SJSA1 (cell line): ENCODE results near the gene ZSCAN21. TPM values are rescaled to one million over a fixed set of nuclear protein-coding genes. Genes with fewer than 3 reads are reported as not detected.

Experiments used
- DNase-seq, 2 experiments: peaks; one replicate each; pipeline ENCODE4 v3.0.0-alpha.2; 2015 to 2020; ENCODE audit warnings: low spot score in 2 of 2, low read depth in 1 of 2
- H3K27ac ChIP-seq: fragments of 250-450 bp; sonication (Bioruptor Pico); 2 replicates; pipeline ENCODE4 v1.5.1; 2020; ENCODE audit warnings: mild to moderate bottlenecking, moderate library complexity
- H3K27me3 ChIP-seq: fragments of 250-450 bp; sonication (Bioruptor Pico); replicated peaks from 2 replicates; pipeline ENCODE4 v1.5.1; 2020; ENCODE audit warnings: mild to moderate bottlenecking, moderate library complexity
- H3K36me3 ChIP-seq: fragments of 250-450 bp; sonication (Bioruptor Pico); 2 replicates; pipeline ENCODE4 v1.5.1; 2020; ENCODE audit warnings: mild to moderate bottlenecking
- H3K4me1 ChIP-seq: fragments of 250-450 bp; sonication (Bioruptor Pico); replicated peaks from 2 replicates; pipeline ENCODE4 v1.6.1; 2021; ENCODE audit warnings: mild to moderate bottlenecking
- H3K4me3 ChIP-seq: fragments of 250-450 bp; sonication (Bioruptor Pico); 2 replicates; pipeline ENCODE4 v1.5.1; 2020; ENCODE audit warnings: mild to moderate bottlenecking
- H3K9me3 ChIP-seq: fragments of 250-450 bp; sonication (Bioruptor Pico); replicated peaks from 2 replicates; pipeline ENCODE4 v1.5.1; 2020; ENCODE audit warnings: mild to moderate bottlenecking
- total RNA-seq: library from RNA; depleted of rRNA; stranded (reverse); fragments of >200 nt; shearing (Covaris generic); gene quantifications from 2 replicates; pipeline ENCODE4 v1.2.3, GENCODE V29; 2014

ZSCAN21 gene
- total RNA-seq, 1 experiment from 2014 or later, result 13.9 TPM

DNA sequence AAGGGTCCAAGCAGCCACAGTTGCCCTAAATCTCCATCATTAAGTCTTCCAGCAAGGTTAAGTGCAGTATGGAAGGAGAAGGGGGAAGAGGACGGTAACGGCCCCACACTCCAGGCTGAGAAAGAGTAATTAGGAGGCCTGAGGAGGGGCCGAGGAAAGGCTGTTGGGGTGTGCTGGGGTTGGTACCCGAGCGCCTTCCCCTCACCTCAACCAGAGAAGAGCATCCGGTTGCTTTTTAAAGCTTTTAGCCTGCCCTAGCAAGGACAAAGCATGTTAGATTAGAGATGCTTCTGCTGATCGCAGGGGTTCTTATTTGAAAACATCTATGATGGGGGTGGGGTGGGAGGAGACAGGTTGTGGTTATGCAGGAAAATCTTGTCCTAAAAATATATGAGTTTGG lies 9.0 kb upstream of the ZSCAN21 start:
- Histone ChIP-seq H3K36me3 (peaks cover 27% of the 10 kb centered on the region), H3K27me3 (no peaks in the 10 kb centered on the region), H3K4me3 (no peak overlapping the region), H3K9me3 (no peaks in the 10 kb centered on the region), H3K27ac (peak overlapping the region; percentile 40), H3K4me1 (peaks cover 36% of the 10 kb centered on the region)
- DNase-seq, result no peak

DNA sequence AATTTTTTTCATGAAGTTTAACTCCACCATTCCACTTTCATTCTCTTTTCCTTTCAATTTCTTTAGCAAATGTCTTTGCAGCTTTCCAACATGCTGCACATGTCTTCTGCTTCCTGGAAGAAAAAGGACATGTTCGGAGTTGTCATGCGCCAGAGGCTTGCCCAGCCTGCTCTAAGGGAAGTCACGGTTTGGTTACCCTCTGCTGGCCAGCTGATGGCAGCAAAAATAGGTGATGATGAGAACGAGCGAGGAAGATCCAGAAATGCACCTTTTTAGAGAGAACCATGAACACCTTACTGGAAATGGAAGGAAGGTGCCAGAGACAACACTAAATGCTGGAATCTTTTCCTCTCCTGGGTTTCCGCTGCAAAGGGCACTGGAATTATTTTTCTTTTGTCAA lies 4.9 kb upstream of the ZSCAN21 start:
- DNase-seq, result no peak
- H3K9me3 ChIP-seq, result no peaks in the 10 kb centered on the region
- peaks cover 31% of the 10 kb centered on the region for H3K4me1 ChIP-seq
- no peak overlapping the region for H3K4me3 ChIP-seq
- H3K27ac ChIP-seq, result no peak overlapping the region
- H3K36me3 ChIP-seq, result peaks cover 5% of the 10 kb centered on the region; the same call in 1 of the 2 replicates
- H3K27me3 ChIP-seq, result no peaks in the 10 kb centered on the region

DNA sequence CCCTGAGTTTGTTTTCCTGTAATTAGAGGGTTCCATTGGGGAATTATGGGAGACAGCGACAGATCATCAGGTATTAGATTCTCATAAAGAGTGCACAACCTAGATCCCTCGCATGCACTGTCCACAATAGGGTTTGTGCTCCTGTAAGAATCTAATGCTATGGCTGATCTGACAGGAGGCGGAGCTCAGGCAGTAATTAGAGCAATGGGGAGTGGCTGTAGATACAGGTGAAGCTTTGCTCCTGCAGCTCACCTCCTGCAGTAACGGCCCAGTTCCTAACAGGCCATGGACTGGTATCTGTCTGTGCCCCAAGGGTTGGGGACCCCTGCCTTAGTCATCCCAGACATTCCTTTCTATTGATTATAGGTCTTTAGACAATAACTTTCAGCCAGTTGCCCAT lies 894 bp upstream of the ZSCAN21 start:
- Histone ChIP-seq H3K27me3 (no peaks in the 10 kb centered on the region), H3K4me3 (no peak overlapping the region), H3K9me3 (no peaks in the 10 kb centered on the region), H3K27ac (no peak overlapping the region), H3K36me3 (peaks cover 18% of the 10 kb centered on the region), H3K4me1 (peaks cover 16% of the 10 kb centered on the region)
- DNase-seq, result no peak

DNA sequence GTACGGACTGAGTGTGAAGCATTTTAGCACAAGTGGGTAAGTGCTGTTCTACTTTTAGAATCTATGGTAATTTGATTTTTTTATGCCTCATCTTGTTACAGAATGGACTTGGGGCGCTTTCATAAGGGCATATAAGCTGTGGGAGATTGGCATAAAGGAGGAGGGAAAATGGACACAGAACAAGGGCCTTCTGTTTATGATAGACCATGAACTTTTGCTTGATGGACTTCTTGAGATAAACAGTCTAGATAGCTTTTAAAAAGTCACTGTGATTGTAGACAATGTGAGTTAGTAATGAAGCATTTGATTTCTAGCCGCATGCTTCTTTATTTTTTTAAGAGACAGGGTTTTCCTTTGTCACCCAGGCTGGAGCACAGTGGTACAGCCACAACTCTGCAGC lies 2.0 kb downstream of the ZSCAN21 start:
- Histone ChIP-seq H3K27me3 (no peaks in the 10 kb centered on the region), H3K4me1 (peaks cover 16% of the 10 kb centered on the region), H3K9me3 (no peaks in the 10 kb centered on the region), H3K27ac (no peak overlapping the region), H3K4me3 (no peak overlapping the region), H3K36me3 (peaks cover 20% of the 10 kb centered on the region)
- no peak for DNase-seq

DNA sequence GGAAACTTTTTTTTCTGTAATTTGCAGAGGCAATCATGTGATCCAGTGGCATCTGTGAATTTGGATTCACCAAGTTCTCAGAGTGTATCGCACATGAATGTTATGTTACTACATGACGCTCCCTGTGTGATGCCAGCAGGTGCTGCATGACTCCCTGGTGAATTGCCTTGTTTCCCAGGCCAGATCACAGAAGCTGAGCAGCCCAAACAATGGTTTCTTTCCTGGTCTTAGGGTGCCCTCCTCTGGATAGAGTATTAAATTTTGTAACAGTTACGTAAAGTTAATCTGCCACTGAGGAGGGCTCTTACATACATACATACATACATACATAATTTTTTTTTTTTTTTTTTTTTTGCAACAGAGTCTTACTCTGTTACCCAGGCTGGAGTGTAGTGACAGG lies 3.6 kb downstream of the ZSCAN21 start:
- peaks cover 36% of the 10 kb centered on the region for H3K36me3 ChIP-seq
- H3K4me1 ChIP-seq, result peaks cover 16% of the 10 kb centered on the region
- no peak overlapping the region for H3K27ac ChIP-seq
- no peaks in the 10 kb centered on the region for H3K27me3 ChIP-seq
- H3K9me3 ChIP-seq, result no peaks in the 10 kb centered on the region
- no peak overlapping the region for H3K4me3 ChIP-seq
- peak; percentile 59 to 74 for DNase-seq

DNA sequence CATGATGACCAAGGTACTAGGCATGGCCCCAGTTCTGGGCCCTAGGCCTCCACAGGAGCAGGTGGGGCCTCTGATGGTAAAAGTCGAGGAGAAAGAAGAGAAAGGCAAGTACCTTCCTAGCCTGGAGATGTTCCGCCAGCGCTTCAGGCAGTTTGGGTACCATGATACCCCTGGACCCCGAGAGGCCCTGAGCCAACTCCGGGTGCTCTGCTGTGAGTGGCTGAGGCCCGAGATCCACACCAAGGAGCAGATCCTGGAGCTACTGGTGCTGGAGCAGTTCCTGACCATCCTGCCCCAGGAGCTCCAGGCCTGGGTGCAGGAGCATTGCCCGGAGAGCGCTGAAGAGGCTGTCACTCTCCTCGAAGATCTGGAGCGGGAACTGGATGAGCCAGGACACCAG lies 7.4 kb downstream of the ZSCAN21 start:
- Histone ChIP-seq H3K27ac (no peak overlapping the region), H3K4me3 (no peak overlapping the region)

DNA sequence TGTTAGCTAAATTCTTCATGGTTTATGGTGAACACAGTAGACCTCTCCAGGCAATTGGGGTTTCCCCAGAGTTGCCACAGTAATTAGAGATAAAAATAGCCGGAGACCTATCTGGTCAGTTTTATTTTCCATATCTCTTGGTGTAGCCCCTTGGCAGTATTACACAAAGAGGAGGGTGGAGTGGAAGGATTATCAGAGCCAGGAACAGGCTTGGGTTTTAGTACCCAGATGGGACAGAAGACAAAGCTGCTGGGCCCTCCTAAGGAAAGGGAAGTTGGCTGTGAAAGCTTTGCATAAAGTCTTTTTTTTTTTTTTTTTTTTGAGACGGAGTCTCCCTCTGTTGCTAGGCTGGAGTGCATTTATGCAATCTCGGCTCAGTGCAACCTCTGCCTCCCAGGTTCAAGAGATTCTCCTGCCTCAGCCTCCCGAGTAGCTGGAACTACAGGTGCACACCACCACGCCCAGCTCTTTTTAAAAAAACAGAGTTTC lies 9.7 kb downstream of the ZSCAN21 start:
- Histone ChIP-seq H3K27me3 (no peaks in the 10 kb centered on the region), H3K9me3 (no peaks in the 10 kb centered on the region), H3K4me1 (no peaks in the 10 kb centered on the region), H3K36me3 (peaks cover 61% of the 10 kb centered on the region), H3K4me3 (no peak overlapping the region), H3K27ac (no peak overlapping the region)
- no peak for DNase-seq

More for the DNA sequence above, 7.4 kb downstream of the ZSCAN21 start:
- no peaks in the 10 kb centered on the region for H3K4me1 ChIP-seq
- H3K9me3 ChIP-seq, result no peaks in the 10 kb centered on the region
- H3K36me3 ChIP-seq, result peaks cover 57% of the 10 kb centered on the region
- DNase-seq, result no peak
- H3K27me3 ChIP-seq, result no peaks in the 10 kb centered on the region

DNA sequence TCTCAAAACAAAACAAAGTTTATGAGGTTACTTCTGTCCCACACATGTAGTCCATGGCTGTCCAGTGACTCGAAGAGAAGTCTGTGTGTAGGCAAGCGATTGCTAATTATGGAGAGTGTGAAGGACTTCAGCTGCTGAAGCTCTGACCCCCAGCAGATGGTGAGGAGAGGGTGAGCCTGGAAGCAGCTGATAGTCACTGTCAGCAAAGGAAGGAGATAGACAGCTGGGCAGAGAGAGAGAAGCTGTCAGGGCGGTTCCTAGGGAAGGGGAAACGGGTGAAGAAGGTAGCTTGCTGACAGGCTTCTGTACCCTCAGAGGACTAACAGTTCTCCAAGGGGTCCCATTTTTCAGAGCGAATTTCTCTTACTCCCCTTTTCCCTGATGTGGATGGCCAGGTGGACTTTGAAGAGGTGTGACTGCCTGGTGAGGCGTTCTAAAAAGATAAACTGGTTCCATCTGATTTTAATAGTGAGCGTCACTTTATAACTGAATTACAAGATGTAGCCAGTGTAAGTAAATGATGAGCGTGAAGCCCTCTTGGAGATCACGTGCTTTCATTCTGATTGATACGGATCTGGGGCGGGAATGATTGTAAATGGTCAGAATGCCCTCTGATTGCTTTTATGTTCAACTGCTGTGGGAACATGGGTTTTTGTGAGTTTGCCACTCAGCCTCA lies 12.1 kb downstream of the ZSCAN21 start:
- Histone ChIP-seq H3K27me3 (no peaks in the 10 kb centered on the region), H3K27ac (no peak overlapping the region), H3K4me1 (no peaks in the 10 kb centered on the region), H3K9me3 (no peaks in the 10 kb centered on the region), H3K4me3 (no peak overlapping the region), H3K36me3 (peaks cover 83% of the 10 kb centered on the region)
- no peak for DNase-seq

DNA sequence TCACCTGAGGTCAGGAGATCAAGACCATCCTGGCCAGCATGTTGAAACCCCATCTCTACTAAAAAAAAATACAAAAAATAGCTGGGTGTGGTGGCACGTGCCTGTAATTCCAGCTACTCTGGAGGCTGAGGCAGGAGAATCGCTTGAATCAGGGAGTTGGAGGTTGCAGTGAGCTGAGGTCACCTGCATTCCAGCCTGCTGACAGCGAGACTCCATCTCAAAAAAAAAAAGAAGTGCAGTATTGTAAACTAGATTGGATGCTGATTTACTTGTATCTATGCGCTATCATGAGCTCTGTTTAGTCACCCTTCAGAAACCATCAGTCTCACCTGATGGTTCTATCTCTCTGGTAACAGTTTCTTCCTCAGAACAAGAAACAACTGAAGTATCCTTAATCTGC lies 13.8 kb downstream of the ZSCAN21 start:
- DNase-seq, result no peak
- H3K27ac ChIP-seq, result no peak overlapping the region
- peaks cover 83% of the 10 kb centered on the region for H3K36me3 ChIP-seq
- no peak overlapping the region for H3K4me3 ChIP-seq
- no peaks in the 10 kb centered on the region for H3K9me3 ChIP-seq
- H3K27me3 ChIP-seq, result no peaks in the 10 kb centered on the region
- no peaks in the 10 kb centered on the region for H3K4me1 ChIP-seq

DNA sequence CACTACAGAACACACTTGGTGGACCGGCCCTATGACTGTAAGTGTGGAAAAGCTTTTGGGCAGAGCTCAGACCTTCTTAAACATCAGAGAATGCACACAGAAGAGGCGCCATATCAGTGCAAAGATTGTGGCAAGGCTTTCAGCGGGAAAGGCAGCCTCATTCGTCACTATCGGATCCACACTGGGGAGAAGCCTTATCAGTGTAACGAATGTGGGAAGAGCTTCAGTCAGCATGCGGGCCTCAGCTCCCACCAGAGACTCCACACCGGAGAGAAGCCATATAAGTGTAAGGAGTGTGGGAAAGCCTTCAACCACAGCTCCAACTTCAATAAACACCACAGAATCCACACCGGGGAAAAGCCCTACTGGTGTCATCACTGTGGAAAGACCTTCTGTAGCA lies 14.6 kb downstream of the ZSCAN21 start:
- Histone ChIP-seq H3K36me3 (peaks cover 82% of the 10 kb centered on the region), H3K4me1 (no peaks in the 10 kb centered on the region), H3K27me3 (no peaks in the 10 kb centered on the region), H3K27ac (no peak overlapping the region), H3K4me3 (no peak overlapping the region), H3K9me3 (no peaks in the 10 kb centered on the region)
- no peak for DNase-seq

DNA sequence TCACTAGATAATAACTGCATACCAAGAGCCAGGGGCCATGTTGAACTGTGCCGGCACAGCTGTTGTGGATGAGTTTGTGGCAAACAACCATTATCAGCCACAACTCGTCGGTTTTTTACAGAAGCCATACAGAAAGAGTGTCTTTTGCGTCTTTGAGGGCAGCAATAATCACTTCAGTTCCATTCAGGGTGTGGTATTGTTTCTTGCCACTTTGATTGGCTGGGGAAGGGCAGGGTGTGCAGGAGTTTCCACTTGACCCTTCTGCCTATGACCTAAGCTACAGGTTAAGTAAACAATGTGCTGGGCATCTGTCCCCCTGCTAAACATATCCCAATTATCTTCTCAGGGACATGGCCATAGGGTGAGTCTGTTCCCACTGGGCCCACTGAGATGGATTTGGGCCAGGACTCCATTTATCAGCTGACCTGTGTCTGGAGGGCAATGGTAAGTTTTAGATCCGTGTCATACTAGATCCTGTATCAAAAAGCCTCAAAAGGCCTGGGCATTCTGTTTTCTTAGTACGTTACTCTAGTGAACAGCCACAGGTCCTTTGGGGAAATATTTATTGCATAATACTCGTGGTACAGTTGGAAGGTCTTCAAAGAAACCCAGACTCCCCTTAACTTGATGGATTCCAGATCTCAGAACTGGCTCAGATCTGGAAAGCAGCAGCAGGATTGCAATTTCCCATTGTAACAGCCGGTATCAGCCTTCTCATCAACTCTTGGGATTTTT lies 16.0 kb downstream of the ZSCAN21 start:
- Histone ChIP-seq H3K4me3 (no peak overlapping the region), H3K27ac (no peak overlapping the region), H3K27me3 (no peaks in the 10 kb centered on the region), H3K36me3 (peaks cover 86% of the 10 kb centered on the region), H3K9me3 (peaks cover 10% of the 10 kb centered on the region), H3K4me1 (no peaks in the 10 kb centered on the region)
- no peak for DNase-seq

DNA sequence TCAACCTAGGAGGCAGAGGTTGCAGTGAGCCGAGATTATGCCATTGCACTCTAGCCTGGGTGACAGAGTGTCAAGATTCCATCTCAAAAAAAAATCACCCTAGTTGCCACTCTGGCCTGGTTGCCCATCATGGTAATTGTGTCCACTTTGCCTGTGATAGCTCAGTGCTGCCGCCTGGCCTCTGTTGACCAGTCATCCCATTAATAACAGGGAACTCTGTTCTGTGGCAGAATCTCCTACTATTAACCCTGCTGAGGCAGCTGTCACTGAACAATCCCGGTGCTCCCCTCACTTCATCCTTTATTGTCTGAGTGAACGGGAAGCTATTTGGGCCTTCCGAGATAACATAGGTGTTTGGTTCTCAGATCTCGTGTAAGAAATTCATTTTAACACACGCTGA lies 17.4 kb downstream of the ZSCAN21 start:
- Histone ChIP-seq H3K4me1 (no peaks in the 10 kb centered on the region), H3K36me3 (peaks cover 89% of the 10 kb centered on the region), H3K4me3 (no peak overlapping the region), H3K27me3 (no peaks in the 10 kb centered on the region), H3K27ac (no peak overlapping the region), H3K9me3 (peaks cover 24% of the 10 kb centered on the region)
- no peak for DNase-seq

DNA sequence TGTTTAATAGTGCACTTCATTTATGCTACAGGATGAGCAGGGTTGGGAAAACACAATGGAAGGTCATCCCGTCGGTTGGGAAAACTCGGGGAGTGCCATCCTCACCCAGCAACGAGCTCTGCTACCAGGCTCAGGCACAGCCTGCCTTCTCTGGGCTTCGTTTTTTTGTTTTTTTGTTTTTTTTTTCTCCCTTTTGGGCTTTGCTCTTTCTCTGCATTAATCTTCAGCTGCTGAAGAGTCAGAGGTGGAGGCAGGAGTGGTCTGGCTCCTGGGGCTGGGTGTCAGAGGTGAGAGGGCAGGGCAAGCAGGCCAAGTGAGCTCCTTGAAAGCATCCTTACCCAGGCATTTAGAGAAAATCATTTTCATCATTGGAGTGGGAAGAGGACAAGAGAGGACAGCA lies 20.4 kb downstream of the ZSCAN21 start:
- Histone ChIP-seq H3K36me3 (peaks cover 98% of the 10 kb centered on the region), H3K9me3 (peaks cover 43% of the 10 kb centered on the region), H3K27ac (no peak overlapping the region)

DNA sequence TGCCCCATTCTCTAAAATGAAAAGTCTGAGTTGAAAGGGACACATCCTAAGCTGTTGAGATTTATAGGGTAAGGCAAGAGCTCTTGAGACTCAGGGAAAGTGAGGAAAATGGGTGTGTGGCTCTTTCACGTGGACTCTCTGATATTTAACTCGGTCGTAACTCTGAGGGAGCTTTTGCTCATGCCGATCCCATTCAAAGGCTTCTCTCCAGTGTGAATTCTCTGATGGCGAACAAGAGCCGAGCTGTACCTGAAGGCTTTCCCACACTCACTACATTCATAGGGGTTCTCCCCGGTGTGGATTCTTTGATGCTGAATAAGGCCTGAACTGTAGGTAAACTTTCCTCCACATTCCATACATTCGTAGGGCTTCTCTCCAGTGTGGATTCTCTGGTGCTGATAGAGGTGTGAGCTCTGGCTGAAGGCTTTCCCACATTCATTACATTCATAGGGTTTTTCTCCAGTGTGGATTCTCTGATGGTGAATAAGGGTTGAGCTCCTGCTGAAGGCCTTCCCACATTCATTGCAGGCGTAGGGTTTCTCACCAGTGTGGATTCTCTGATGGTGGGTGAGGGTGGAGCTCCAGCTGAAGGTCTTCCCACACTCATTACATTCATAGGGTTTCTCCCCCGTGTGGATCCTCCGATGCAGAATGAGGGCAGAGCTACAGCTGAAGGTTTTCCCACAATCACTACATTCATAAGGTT lies 21.6 kb downstream of the ZSCAN21 start:
- Histone ChIP-seq H3K36me3 (peaks cover 99% of the 10 kb centered on the region), H3K27ac (no peak overlapping the region), H3K4me1 (no peaks in the 10 kb centered on the region), H3K9me3 (peaks cover 43% of the 10 kb centered on the region), H3K4me3 (no peak overlapping the region), H3K27me3 (no peaks in the 10 kb centered on the region)
- no peak for DNase-seq

More for the DNA sequence above, 20.4 kb downstream of the ZSCAN21 start:
- H3K4me3 ChIP-seq, result no peak overlapping the region
- H3K4me1 ChIP-seq, result no peaks in the 10 kb centered on the region
- no peaks in the 10 kb centered on the region for H3K27me3 ChIP-seq
- DNase-seq, result no peak
